Kidney (tissue), 14 donors: ENCODE measurements around the gene SDK1. TPM values are rescaled to one million over a fixed set of nuclear protein-coding genes. Genes with fewer than 3 reads are reported as not detected.

Source experiments
- DNase-seq, 5 donors: peaks; one replicate each; pipeline ENCODE4 v3.0.0-alpha.2; 2013 to 2020
- FAIRE-seq: peaks from 2 replicates; lab custom pipeline; 2012; peaks lifted over from hg19 to GRCh38; lab: Jason Lieb, UNC
- H3K27ac ChIP-seq, 2 donors: one replicate each; pipeline ENCODE4 v1.7.0; 2013; ENCODE audit warnings: low read depth in 2 of 2, low read length in 2 of 2, inconsistent platforms in 1 of 2
- H3K27me3 ChIP-seq: one replicate; pipeline ENCODE4 v1.7.1; 2013; ENCODE audit warnings: low read length, inconsistent platforms; ENCODE audit not compliant: control insufficient read depth, insufficient read depth
- H3K36me3 ChIP-seq, 3 donors: one replicate each; pipeline versions ENCODE4 v1.7.0 to v1.7.1; 2013; ENCODE audit warnings: low read length in 3 of 3, control low read depth in 1 of 3, inconsistent platforms in 1 of 3; ENCODE audit not compliant: insufficient read depth in 3 of 3, control insufficient read depth in 2 of 3
- H3K4me1 ChIP-seq, 3 donors: one replicate each; pipeline versions ENCODE4 v1.7.0 to v1.7.1; 2013; ENCODE audit warnings: low read length in 3 of 3, inconsistent platforms in 1 of 3, low read depth in 1 of 3; ENCODE audit not compliant: control insufficient read depth in 2 of 3, insufficient read depth in 2 of 3
- H3K4me3 ChIP-seq, 3 donors: one replicate each; pipeline versions ENCODE4 v1.7.0 to v1.8.1; 2013; ENCODE audit warnings: low read length in 3 of 3, control low read depth in 1 of 3, inconsistent platforms in 1 of 3
- H3K9ac ChIP-seq, 3 donors: one replicate each; pipeline versions ENCODE4 v1.7.0 to v1.7.1; 2013; ENCODE audit warnings: low read length in 3 of 3, control low read depth in 1 of 3, inconsistent platforms in 1 of 3
- H3K9me3 ChIP-seq, 3 donors: one replicate each; pipeline versions ENCODE4 v1.7.0 to v1.7.1; 2013; ENCODE audit warnings: low read length in 3 of 3, control low read depth in 1 of 3, inconsistent platforms in 1 of 3; ENCODE audit not compliant: control insufficient read depth in 2 of 3, insufficient read depth in 1 of 3
- CTCF ChIP-seq: IDR thresholded peaks from 3 replicates; pipeline ENCODE4 v1.5.1; 2012; ENCODE audit warnings: mild to moderate bottlenecking, moderate library complexity, borderline replicate concordance; ENCODE audit not compliant: insufficient read depth; ENCODE audit errors: extremely low read depth
- intact Hi-C: fragments of 100-400 bp; cut with DNase I; formaldehyde crosslinking; loops from one replicate; pipeline ENCODE4 v1.11.1; 2022
- polyA plus RNA-seq: library from polyadenylated mRNA; stranded (reverse); fragments of 350-450 nt; fragmentation: Illumina TruSeq; extraction: RNeasy Lipid Tissue Mini Kit (QIAGEN cat#74804); gene quantifications from one replicate; pipeline ENCODE4 v1.2.3, GENCODE V29; 2014; ENCODE audit warnings: low read depth, low replicate concordance; ENCODE audit not compliant: insufficient read depth
- total RNA-seq: library from RNA; stranded (reverse); fragmentation: NEBNext Ultra II Directional; extraction: Animal tissue kit (Norgen Biotek cat#: 25700); gene quantifications from one replicate; pipeline ENCODE4 v1.2.1, GENCODE V29; 2021
- donor health status: control.
- donor health status: control.
- donor health status: control.
- donor health status: control.
- donor health status: control.
- donor health status: DM: yes; HTN: yes; CAD: no.
- donor health status: Normal renal cell carcinoma (clear cell type).

SDK1 gene
- total and polyA plus RNA-seq, 2 donors from 2014 or later = 2.0 to 38.3 TPM

DNA sequence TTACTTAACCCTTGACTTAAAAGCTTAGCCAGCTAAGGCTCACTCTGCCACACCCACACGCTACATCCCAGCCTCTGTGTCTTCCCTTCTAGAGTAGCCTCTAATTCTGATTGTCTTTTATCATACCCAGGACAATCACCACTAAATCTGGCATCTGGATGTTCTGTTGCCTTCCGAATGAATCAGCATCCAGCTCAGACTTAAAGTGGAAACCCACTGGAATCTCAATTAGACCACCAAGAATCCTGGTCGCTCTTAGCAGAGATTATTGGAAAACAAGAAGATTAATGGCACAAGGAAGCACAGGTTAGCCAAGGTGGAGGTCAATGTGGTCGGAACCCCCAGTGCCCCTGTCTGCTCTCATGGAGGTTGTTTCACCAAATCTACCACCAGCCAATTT, 976.9 kb downstream of the SDK1 start:
- Histone ChIP-seq H3K27me3 (no peaks in the 10 kb centered on the region), H3K9ac (no peak overlapping the region), H3K9me3 (peaks cover 0 to 8% (median 0%) of the 10 kb centered on the region in 3 donors), H3K36me3 (no peaks in the 10 kb centered on the region), H3K4me1 (no peaks in the 10 kb centered on the region), H3K4me3 (no peak overlapping the region), H3K27ac (no peak overlapping the region)
- TF ChIP-seq CTCF = no peak
- intact Hi-C loops = no loop called here
- no peak for FAIRE-seq
- peak in 1 of 5 donors; percentile 15 for DNase-seq

DNA sequence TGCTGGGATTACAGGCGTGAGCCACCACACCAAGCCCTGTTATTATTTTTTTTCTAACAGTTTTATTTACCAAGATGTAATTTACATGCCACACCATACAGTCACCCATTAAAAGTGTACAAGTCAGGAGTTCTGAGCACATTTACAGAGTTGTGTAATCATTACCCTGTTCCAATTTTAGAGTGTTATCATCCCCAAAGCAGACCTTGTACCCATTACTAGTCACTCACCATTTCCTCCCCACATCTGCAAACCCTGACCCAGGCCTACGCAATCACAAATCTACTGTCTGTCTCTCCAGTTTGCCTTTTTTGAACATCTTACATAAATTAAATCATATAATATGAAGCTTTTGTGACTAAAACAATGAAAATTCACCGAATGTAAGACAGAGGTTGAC, 978.2 kb downstream of the SDK1 start:
- H3K9me3 ChIP-seq = peaks cover 0 to 4% (median 0%) of the 10 kb centered on the region in 3 donors
- no peak overlapping the region for H3K4me3 ChIP-seq
- DNase-seq (peak in 1 of 5 donors; percentile 4), FAIRE-seq (no peak)
- intact Hi-C loops = no loop called here
- H3K36me3 ChIP-seq = no peaks in the 10 kb centered on the region
- TF ChIP-seq CTCF = no peak
- H3K9ac ChIP-seq = no peak overlapping the region
- no peaks in the 10 kb centered on the region for H3K4me1 ChIP-seq
- no peaks in the 10 kb centered on the region for H3K27me3 ChIP-seq
- H3K27ac ChIP-seq = no peak overlapping the region

DNA sequence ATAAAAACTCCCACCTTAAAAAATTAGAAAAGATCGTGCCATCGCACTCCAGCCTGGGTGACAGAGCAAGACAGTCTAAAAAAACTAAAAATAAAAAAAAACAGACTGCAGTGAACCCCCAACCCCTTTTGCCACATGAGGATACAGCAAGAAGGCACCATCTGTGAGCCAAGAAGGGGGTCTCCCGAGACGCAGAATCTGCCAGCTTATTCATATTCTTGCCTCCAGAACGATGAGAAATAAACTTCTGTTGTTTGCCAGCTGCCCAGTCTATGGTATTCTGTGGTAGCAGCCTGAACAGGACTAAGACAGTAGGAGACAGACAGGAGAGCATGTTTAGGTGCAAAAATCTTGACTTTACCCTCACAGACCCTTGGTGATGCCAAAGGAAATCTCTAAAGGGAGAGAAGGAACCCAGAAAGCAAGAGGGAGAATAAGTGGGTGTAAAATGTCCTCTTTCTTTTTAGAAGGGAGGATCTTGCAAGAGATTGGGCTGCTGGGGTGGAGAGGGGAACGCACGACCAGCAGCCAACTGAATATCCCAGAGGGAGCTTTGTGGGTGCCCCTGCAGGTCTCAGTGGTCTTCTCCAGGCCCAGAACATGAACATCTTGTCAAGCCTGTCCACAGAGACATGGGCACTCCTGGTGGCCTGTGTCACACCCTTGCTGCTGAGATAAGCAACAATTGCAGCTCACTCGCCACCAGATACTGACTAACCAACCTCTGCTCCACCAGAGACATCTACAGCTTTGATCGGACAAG, 980.4 kb downstream of the SDK1 start:
- no peaks in the 10 kb centered on the region for H3K27me3 ChIP-seq
- FAIRE-seq (no peak), DNase-seq (peak in 1 of 5 donors; percentile 3)
- H3K4me3 ChIP-seq = no peak overlapping the region
- no peaks in the 10 kb centered on the region for H3K4me1 ChIP-seq
- no peaks in the 10 kb centered on the region for H3K36me3 ChIP-seq
- H3K27ac ChIP-seq = no peak overlapping the region
- no peak for TF ChIP-seq CTCF
- intact Hi-C loops = no loop called here
- H3K9me3 ChIP-seq = no peaks in the 10 kb centered on the region
- H3K9ac ChIP-seq = no peak overlapping the region
